ENCODE results near the gene FOXK1. TPM values are rescaled to one million over a fixed set of nuclear protein-coding genes. Genes with fewer than 3 reads are reported as not detected.

The FOXK1 gene
- total and polyA plus RNA-seq, 2 of the 13 experiments (the other 11 are each of a cell fraction or from before 2014, with no cell fraction given): 4.6 to 8.8 TPM

GRCh38 chr7:4755045-4755444, 73.0 kb downstream of the FOXK1 start:
- ChIA-PET CTCF (ENCODE audit: low intra/inter-chr PET ratio, low total read pairs) (interaction anchor here (3.5 kb wide), 1 partner anchor 144 kb away, joined by 25 read pairs; no protein-coding TSS in a partner anchor), POLR2A (no interaction called here)
- Histone ChIP-seq H2AFZ (ENCODE audit: low read length) (no peak overlapping the region), H3K36me3 (replicated peaks in 1 of 2; ENCODE audit: control insufficient read depth in 1 of 2, insufficient read depth in 2 of 2, low read length in 2 of 2) (peaks cover 16 to 73% of the 10 kb centered on the region in 2 experiments), H3K4me3 (replicated peaks in 1 of 3; ENCODE audit: insufficient read depth in 1 of 3, low read depth in 2 of 3, low read length in 3 of 3) (no peak overlapping the region), H3K27me3 (ENCODE audit: control insufficient read depth in 1 of 2, insufficient read depth in 2 of 2, low read length in 2 of 2) (no peaks in the 10 kb centered on the region), H3K79me2 (ENCODE audit: insufficient read depth, low read length) (peaks cover 8% of the 10 kb centered on the region), H3K9me3 (ENCODE audit: low read length) (no peaks in the 10 kb centered on the region), H3K9ac (ENCODE audit: insufficient read depth, low read depth, low read length) (no peak overlapping the region), H3K4me1 (ENCODE audit: insufficient read depth, low read length) (peaks cover 9% of the 10 kb centered on the region; the same call in 1 of the 2 replicates), H4K20me1 (ENCODE audit: insufficient read depth, low read length) (peaks cover 16% of the 10 kb centered on the region; the same call in 1 of the 2 replicates), H3K4me2 (ENCODE audit: low read depth, low read length) (no peak overlapping the region), H3K27ac (ENCODE audit: extremely low read length, insufficient read depth, low read length) (no peak overlapping the region)
- no peak for ATAC-seq
- in situ Hi-C loops (cut with HindIII; ENCODE audit: extremely low pct_ligation_motif_present, low pct_unique_long_range_greater_than_20kb) (loop anchor here (25.0 kb wide), 1 partner anchor 143 kb away; no protein-coding TSS in a partner anchor), intact Hi-C loops (cut with micrococcal nuclease; ENCODE audit: unreplicated experiment) (no loop called here)
- BruUV-seq (replicated peaks): no TSS peak
- no peak for DNase-seq (ENCODE audit: low spot score)
- FAIRE-seq: no peak
- 96% methylated on average over 11 of the region's 24 CpGs for WGBS (ENCODE audit: low lambda C conversion rate)
- no peak for TF ChIP-seq IRF2 (CRISPR knock-in tag; IDR thresholded peaks at IDR 0.05)
- no peak for TF ChIP-seq ZFP90 (CRISPR knock-in tag; IDR thresholded peaks at IDR 0.05; ENCODE audit: borderline replicate concordance)
- no peak for TF ChIP-seq ZSCAN25 (CRISPR knock-in tag; IDR thresholded peaks at IDR 0.05)
- no peak for TF ChIP-seq MYC (CRISPR knock-in tag; IDR thresholded peaks at IDR 0.05; ENCODE audit: borderline replicate concordance)

GRCh38 chr7:4758111-4758510, 76.0 kb downstream of the FOXK1 start:
- intact Hi-C loops (cut with micrococcal nuclease; ENCODE audit: unreplicated experiment) (no loop called here), in situ Hi-C loops (cut with HindIII; ENCODE audit: extremely low pct_ligation_motif_present, low pct_unique_long_range_greater_than_20kb) (loop anchor here (25.0 kb wide), 1 partner anchor 146 kb away; no protein-coding TSS in a partner anchor)
- H3K4me2 ChIP-seq (ENCODE audit: low read depth, low read length): no peak overlapping the region
- ChIA-PET POLR2A (no interaction called here), CTCF (ENCODE audit: low intra/inter-chr PET ratio, low total read pairs) (no interaction called here)
- TSS peak; percentile 39 for BruUV-seq (replicated peaks)
- no peaks in the 10 kb centered on the region for H3K27me3 ChIP-seq (ENCODE audit: control insufficient read depth in 1 of 2, insufficient read depth in 2 of 2, low read length in 2 of 2)
- H3K4me1 ChIP-seq (ENCODE audit: insufficient read depth, low read length): no peaks in the 10 kb centered on the region
- ATAC-seq (no peak), FAIRE-seq (no peak), DNase-seq (ENCODE audit: low spot score) (no peak)
- peaks cover 4% of the 10 kb centered on the region for H3K79me2 ChIP-seq (ENCODE audit: insufficient read depth, low read length)
- H2AFZ ChIP-seq (ENCODE audit: low read length): no peak overlapping the region
- no peak for TF ChIP-seq HMGXB4 (CRISPR knock-in tag; IDR thresholded peaks at IDR 0.05; ENCODE audit: borderline replicate concordance in 1 of 2, low read depth in 1 of 2)
- TF ChIP-seq ZZZ3 (CRISPR knock-in tag; IDR thresholded peaks at IDR 0.05; ENCODE audit: borderline replicate concordance): no peak
- no peak for TF ChIP-seq MIER2 (CRISPR knock-in tag; IDR thresholded peaks at IDR 0.05)
- TF ChIP-seq RFX3 (CRISPR knock-in tag; IDR thresholded peaks at IDR 0.05): no peak
- TF ChIP-seq MATR3 (CRISPR knock-in tag; IDR thresholded peaks at IDR 0.05): no peak
- no peak for TF ChIP-seq TBX2 (CRISPR knock-in tag; IDR thresholded peaks at IDR 0.05; ENCODE audit: borderline replicate concordance)
- TF ChIP-seq ZBTB49 (CRISPR knock-in tag; IDR thresholded peaks at IDR 0.05; ENCODE audit: borderline replicate concordance): no peak
- no peak for TF ChIP-seq SYNCRIP (IDR thresholded peaks at IDR 0.05; ENCODE audit: insufficient read depth, low read depth, low read length)
- no peak for TF ChIP-seq SUZ12 (IDR thresholded peaks at IDR 0.05; ENCODE audit: low read depth, low read length)
- no peak overlapping the region for H3K9ac ChIP-seq (ENCODE audit: insufficient read depth, low read depth, low read length)
- H3K36me3 ChIP-seq (replicated peaks in 1 of 2; ENCODE audit: control insufficient read depth in 1 of 2, insufficient read depth in 2 of 2, low read length in 2 of 2): peaks cover 20 to 89% of the 10 kb centered on the region in 2 experiments
- no peak overlapping the region for H3K4me3 ChIP-seq (replicated peaks in 1 of 3; ENCODE audit: insufficient read depth in 1 of 3, low read depth in 2 of 3, low read length in 3 of 3)
- H4K20me1 ChIP-seq (ENCODE audit: insufficient read depth, low read length): peaks cover 11% of the 10 kb centered on the region; the same call in 1 of the 2 replicates
- no peak overlapping the region for H3K27ac ChIP-seq (ENCODE audit: extremely low read length, insufficient read depth, low read length)
- no peaks in the 10 kb centered on the region for H3K9me3 ChIP-seq (ENCODE audit: low read length)
- 94% methylated on average over 14 of the region's 19 CpGs for WGBS (ENCODE audit: low lambda C conversion rate)

Measured in HepG2 (cell line).